Astrocyte of the spinal cord (primary cell): ENCODE measurements around the gene SLC35C1.

Experiments used
- DNase-seq: peaks from one replicate; pipeline ENCODE4 v3.0.0; 2011; ENCODE audit warnings: low read depth, low spot score
- H3K4me3 ChIP-seq: 2 replicates; pipeline ENCODE4 v1.5.1; 2011; ENCODE audit warnings: low read depth, mild to moderate bottlenecking, low read length, moderate library complexity
- CTCF ChIP-seq: IDR thresholded peaks from 2 replicates; pipeline ENCODE4 v1.5.1; 2012; ENCODE audit warnings: low read depth, mild to moderate bottlenecking, low read length, inconsistent platforms
- in situ Hi-C: cut with HindIII; loops from 2 replicates; pipeline ENCODE4 v1.10.0; 2017; ENCODE audit warnings: low sequenced_read_pairs

SLC35C1 gene

GRCh38 chr11:45772986-45773785 lies 31.8 kb upstream of the SLC35C1 start:
- no peak overlapping the region for H3K4me3 ChIP-seq
- DNase-seq, result no peak
- in situ Hi-C loops, result no loop called here
- no peak for TF ChIP-seq CTCF

GRCh38 chr11:45773786-45774655 lies 30.9 kb upstream of the SLC35C1 start:
- in situ Hi-C loops, result no loop called here
- no peak for DNase-seq

GRCh38 chr11:45774786-45775185 lies 30.2 kb upstream of the SLC35C1 start:
- in situ Hi-C loops, result no loop called here
- TF ChIP-seq CTCF, result no peak
- no peak for DNase-seq

More at GRCh38 chr11:45773786-45774655, 30.9 kb upstream of the SLC35C1 start:
- H3K4me3 ChIP-seq, result no peak overlapping the region
- TF ChIP-seq CTCF, result no peak

GRCh38 chr11:45777127-45777969 lies 27.6 kb upstream of the SLC35C1 start:
- no peak overlapping the region for H3K4me3 ChIP-seq
- TF ChIP-seq CTCF, result no peak
- in situ Hi-C loops, result no loop called here
- no peak for DNase-seq

More at GRCh38 chr11:45774786-45775185, 30.2 kb upstream of the SLC35C1 start:
- no peak overlapping the region for H3K4me3 ChIP-seq

GRCh38 chr11:45778341-45778740 lies 26.6 kb upstream of the SLC35C1 start:
- no peak for TF ChIP-seq CTCF
- no peak for DNase-seq
- in situ Hi-C loops, result no loop called here
- H3K4me3 ChIP-seq, result no peak overlapping the region

- no peak for TF ChIP-seq CTCF
- no peak overlapping the region for H3K4me3 ChIP-seq
- no peak for DNase-seq
- in situ Hi-C loops, result no loop called here
Observed at GRCh38 chr11:45779602-45780001, 25.3 kb upstream of the SLC35C1 start.
